ENCODE data around the gene ZNF436. TPM values are rescaled to one million over a fixed set of nuclear protein-coding genes. Genes with fewer than 3 reads are reported as not detected.

ZNF436 gene
- polyA plus RNA-seq, 1 donor (not counting 4 experiments of a cell fraction or from before 2014, with no cell fraction given), result 12.6 TPM

- no peak overlapping the region for H3K9ac ChIP-seq (ENCODE audit: control insufficient read depth, extremely low read depth, insufficient read depth, low read length)
- H3K4me3 ChIP-seq (ENCODE audit: control insufficient read depth in 2 of 3, extremely low read depth in 1 of 3, insufficient read depth in 2 of 3, low read depth in 1 of 3, low read length in 3 of 3), result no peak overlapping the region
- H3K27me3 ChIP-seq (ENCODE audit: control insufficient read depth, extremely low read depth, insufficient read depth, low read length), result no peaks in the 10 kb centered on the region
- dilution Hi-C loops (cut with MboI; ENCODE audit: extremely low pct_ligation_motif_present, low sequenced_read_pairs), result no loop called here
- no peaks in the 10 kb centered on the region for H4K20me1 ChIP-seq (ENCODE audit: control insufficient read depth, extremely low read depth, insufficient read depth, low read length)
- FAIRE-seq (no peak), DNase-seq (ENCODE audit: low read depth, low spot score) (no peak)
- H3K9me1 ChIP-seq (ENCODE audit: control insufficient read depth, extremely low read depth, insufficient read depth, low read length), result no peaks in the 10 kb centered on the region
- no peaks in the 10 kb centered on the region for H3K36me3 ChIP-seq (ENCODE audit: control insufficient read depth in 2 of 2, extremely low read depth in 1 of 2, insufficient read depth in 2 of 2, low read length in 2 of 2)
- peaks cover 3% of the 10 kb centered on the region for H3K4me1 ChIP-seq (ENCODE audit: control insufficient read depth, extremely low read depth, insufficient read depth, low read length)
- H3K27ac ChIP-seq (ENCODE audit: control insufficient read depth, insufficient read depth, low read length), result no peak overlapping the region
- H3K4me2 ChIP-seq (ENCODE audit: control insufficient read depth, extremely low read depth, insufficient read depth, low read depth, low read length), result no peak overlapping the region
- no peaks in the 10 kb centered on the region for H3K79me2 ChIP-seq (ENCODE audit: control insufficient read depth, insufficient read depth, low read length)
- no peaks in the 10 kb centered on the region for H3K9me3 ChIP-seq (ENCODE audit: control insufficient read depth, low read depth, low read length)
- TF ChIP-seq EZH2 (IDR thresholded peaks at IDR 0.05; ENCODE audit: low read length) (no peak), CTCF (optimal IDR thresholded peaks at IDR 0.05 in 1 of 3, IDR thresholded peaks at IDR 0.05 in 1 of 3, conservative IDR thresholded peaks at IDR 0.05 in 1 of 3; ENCODE audit: extremely low read depth in 1 of 3, insufficient read depth in 2 of 3, low read length in 3 of 3) (no peak)
- no peak overlapping the region for H2AFZ ChIP-seq (ENCODE audit: control insufficient read depth, low read length)
These were observed 25.0 kb upstream of the ZNF436 start for GRCh38 chr1:23394684-23395083.

GRCh38 chr1:23394181-23394580 is 24.5 kb upstream of the ZNF436 start:
- Histone ChIP-seq H4K20me1 (ENCODE audit: control insufficient read depth, extremely low read depth, insufficient read depth, low read length) (no peaks in the 10 kb centered on the region), H3K79me2 (ENCODE audit: control insufficient read depth, insufficient read depth, low read length) (no peaks in the 10 kb centered on the region), H3K4me2 (ENCODE audit: control insufficient read depth, extremely low read depth, insufficient read depth, low read depth, low read length) (no peak overlapping the region), H3K9ac (ENCODE audit: control insufficient read depth, extremely low read depth, insufficient read depth, low read length) (no peak overlapping the region), H3K36me3 (ENCODE audit: control insufficient read depth in 2 of 2, extremely low read depth in 1 of 2, insufficient read depth in 2 of 2, low read length in 2 of 2) (no peaks in the 10 kb centered on the region), H2AFZ (ENCODE audit: control insufficient read depth, low read length) (no peak overlapping the region), H3K4me1 (ENCODE audit: control insufficient read depth, extremely low read depth, insufficient read depth, low read length) (peaks cover 3% of the 10 kb centered on the region), H3K9me1 (ENCODE audit: control insufficient read depth, extremely low read depth, insufficient read depth, low read length) (no peaks in the 10 kb centered on the region), H3K27me3 (ENCODE audit: control insufficient read depth, extremely low read depth, insufficient read depth, low read length) (no peaks in the 10 kb centered on the region), H3K27ac (ENCODE audit: control insufficient read depth, insufficient read depth, low read length) (no peak overlapping the region), H3K9me3 (ENCODE audit: control insufficient read depth, low read depth, low read length) (no peaks in the 10 kb centered on the region), H3K4me3 (ENCODE audit: control insufficient read depth in 2 of 3, extremely low read depth in 1 of 3, insufficient read depth in 2 of 3, low read depth in 1 of 3, low read length in 3 of 3) (no peak overlapping the region)
- no peak for DNase-seq (ENCODE audit: low read depth, low spot score)
- FAIRE-seq, result no peak
- dilution Hi-C loops (cut with MboI; ENCODE audit: extremely low pct_ligation_motif_present, low sequenced_read_pairs), result no loop called here
- TF ChIP-seq CTCF (optimal IDR thresholded peaks at IDR 0.05 in 1 of 3, IDR thresholded peaks at IDR 0.05 in 1 of 3, conservative IDR thresholded peaks at IDR 0.05 in 1 of 3; ENCODE audit: extremely low read depth in 1 of 3, insufficient read depth in 2 of 3, low read length in 3 of 3), result no peak
- TF ChIP-seq EZH2 (IDR thresholded peaks at IDR 0.05; ENCODE audit: low read length), result no peak
